ENCODE results near the gene FBXL17.
"Not testable (repeated sequence)": the region's sequence is repeated elsewhere in the genome, so short reads cannot be mapped to it uniquely, and the experiment has no call there.

Gene FBXL17

GRCh38 chr5:108303611-108304010 is 78.3 kb downstream of the FBXL17 start:
- no peak for DNase-seq (ENCODE audit: low spot score)

GRCh38 chr5:108303086-108303485 is 78.8 kb downstream of the FBXL17 start:
- DNase-seq (ENCODE audit: low spot score) = no peak

- no peak for DNase-seq (ENCODE audit: low spot score)
These were observed 84.8 kb downstream of the FBXL17 start for GRCh38 chr5:108297042-108297601.

- DNase-seq (ENCODE audit: low spot score) = no peak
These were observed 86.1 kb downstream of the FBXL17 start for GRCh38 chr5:108295578-108296368.

- no peak for DNase-seq (ENCODE audit: low spot score)
These were observed 100.8 kb downstream of the FBXL17 start for GRCh38 chr5:108280960-108281569.

- no peak for DNase-seq (ENCODE audit: low spot score)
These were observed 101.7 kb downstream of the FBXL17 start for GRCh38 chr5:108280248-108280647.

GRCh38 chr5:108278285-108279240 is 103.3 kb downstream of the FBXL17 start:
- no peak for DNase-seq (ENCODE audit: low spot score)

GRCh38 chr5:108276187-108277050 is 105.5 kb downstream of the FBXL17 start:
- DNase-seq (ENCODE audit: low spot score) = no peak

GRCh38 chr5:108274080-108274479 is 107.8 kb downstream of the FBXL17 start:
- not testable (repeated sequence) for DNase-seq (ENCODE audit: low spot score)

- DNase-seq (ENCODE audit: low spot score) = no peak
These were observed 110.8 kb downstream of the FBXL17 start for GRCh38 chr5:108271127-108271526.

GRCh38 chr5:108266242-108266641 is 115.7 kb downstream of the FBXL17 start:
- DNase-seq (ENCODE audit: low spot score) = no peak

- DNase-seq (ENCODE audit: low spot score) = no peak
These were observed 117.4 kb downstream of the FBXL17 start for GRCh38 chr5:108264533-108264932.

GRCh38 chr5:108263338-108263737 is 118.6 kb downstream of the FBXL17 start:
- DNase-seq (ENCODE audit: low spot score) = no peak

GRCh38 chr5:108260858-108261170 is 121.1 kb downstream of the FBXL17 start:
- DNase-seq (ENCODE audit: low spot score) = no peak

- DNase-seq (ENCODE audit: low spot score) = peak; percentile 54
These were observed 121.6 kb downstream of the FBXL17 start for GRCh38 chr5:108260117-108260857.

GRCh38 chr5:108259306-108259705 is 122.6 kb downstream of the FBXL17 start:
- DNase-seq (ENCODE audit: low spot score) = no peak

- DNase-seq (ENCODE audit: low spot score) = no peak
These were observed 123.9 kb downstream of the FBXL17 start for GRCh38 chr5:108257996-108258395.

- DNase-seq (ENCODE audit: low spot score) = no peak
These were observed 126.4 kb downstream of the FBXL17 start for GRCh38 chr5:108255468-108255867.

- DNase-seq (ENCODE audit: low spot score) = no peak
These were observed 130.5 kb downstream of the FBXL17 start for GRCh38 chr5:108251350-108251749.

- no peak for DNase-seq (ENCODE audit: low spot score)
These were observed 132.0 kb downstream of the FBXL17 start for GRCh38 chr5:108249785-108250426.
